22Rv1 (cell line): Measurements from ENCODE around the gene RITA1.

Experiments
- H3K27ac ChIP-seq: fragments of 450-650 bp; 2 replicates; pipeline ENCODE4 v1.5.1; 2017
- ZFX ChIP-seq: fragments of 450-650 bp; IDR thresholded peaks from 2 replicates; pipeline ENCODE4 v1.6.1; 2017; ENCODE audit warnings: antibody characterized with exemption, borderline replicate concordance
- TF ChIP-seq, protein P1 (sequence below): fragments of 450-650 bp; IDR thresholded peaks from 2 replicates; pipeline ENCODE4 v1.5.1; 2017; ENCODE audit warnings: mild to moderate bottlenecking

RITA1 gene

DNA sequence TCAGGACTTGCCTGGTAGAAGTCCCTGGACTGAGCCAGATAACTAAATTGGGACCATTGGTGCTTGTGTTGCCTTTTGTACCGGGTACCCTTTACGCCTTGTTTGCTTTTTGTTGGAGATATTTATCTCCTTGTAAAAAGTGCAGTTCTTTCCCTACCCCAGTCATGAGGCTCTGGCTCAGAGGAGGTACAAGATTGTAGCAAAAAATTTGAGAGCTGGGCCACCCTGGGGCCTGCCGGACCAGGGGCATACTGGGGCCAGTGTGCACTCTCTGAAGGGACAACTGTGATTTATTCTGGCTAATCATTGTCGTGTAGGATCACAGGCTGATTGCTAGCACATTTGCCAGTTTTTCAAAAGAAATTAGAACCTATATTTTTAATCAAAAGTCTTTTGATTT, 49.0 kb downstream of the RITA1 start:
- TF ChIP-seq, protein P1, sequence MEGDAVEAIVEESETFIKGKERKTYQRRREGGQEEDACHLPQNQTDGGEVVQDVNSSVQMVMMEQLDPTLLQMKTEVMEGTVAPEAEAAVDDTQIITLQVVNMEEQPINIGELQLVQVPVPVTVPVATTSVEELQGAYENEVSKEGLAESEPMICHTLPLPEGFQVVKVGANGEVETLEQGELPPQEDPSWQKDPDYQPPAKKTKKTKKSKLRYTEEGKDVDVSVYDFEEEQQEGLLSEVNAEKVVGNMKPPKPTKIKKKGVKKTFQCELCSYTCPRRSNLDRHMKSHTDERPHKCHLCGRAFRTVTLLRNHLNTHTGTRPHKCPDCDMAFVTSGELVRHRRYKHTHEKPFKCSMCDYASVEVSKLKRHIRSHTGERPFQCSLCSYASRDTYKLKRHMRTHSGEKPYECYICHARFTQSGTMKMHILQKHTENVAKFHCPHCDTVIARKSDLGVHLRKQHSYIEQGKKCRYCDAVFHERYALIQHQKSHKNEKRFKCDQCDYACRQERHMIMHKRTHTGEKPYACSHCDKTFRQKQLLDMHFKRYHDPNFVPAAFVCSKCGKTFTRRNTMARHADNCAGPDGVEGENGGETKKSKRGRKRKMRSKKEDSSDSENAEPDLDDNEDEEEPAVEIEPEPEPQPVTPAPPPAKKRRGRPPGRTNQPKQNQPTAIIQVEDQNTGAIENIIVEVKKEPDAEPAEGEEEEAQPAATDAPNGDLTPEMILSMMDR, result no peak
- TF ChIP-seq ZFX, result no peak
- H3K27ac ChIP-seq, result peak overlapping the region; percentile 32

DNA sequence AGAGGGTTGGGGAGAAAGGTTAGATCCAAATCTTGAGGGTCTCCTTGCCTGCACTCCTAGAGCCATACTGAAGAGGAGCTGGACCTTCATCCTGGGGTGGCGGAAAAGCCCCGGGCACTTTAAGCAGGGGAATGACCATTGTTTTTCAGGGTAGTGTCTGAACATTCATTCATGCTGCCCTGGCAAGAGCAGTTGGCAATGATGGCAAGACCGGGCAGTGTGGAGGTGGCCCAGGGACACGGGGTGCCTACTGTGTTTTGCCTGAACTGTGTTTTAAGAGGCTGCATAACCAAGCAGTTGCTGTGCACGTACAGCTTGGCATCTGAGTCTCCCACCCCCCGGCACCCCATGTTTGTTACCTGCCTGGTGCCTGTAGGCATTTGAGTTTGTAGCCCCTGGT, 50.5 kb downstream of the RITA1 start:
- TF ChIP-seq ZFX, result no peak
- TF ChIP-seq, protein P1, result no peak
- 0 out of 2 replicates have a peak overlapping the region, but pooled peaks have one; percentile 6 for H3K27ac ChIP-seq

DNA sequence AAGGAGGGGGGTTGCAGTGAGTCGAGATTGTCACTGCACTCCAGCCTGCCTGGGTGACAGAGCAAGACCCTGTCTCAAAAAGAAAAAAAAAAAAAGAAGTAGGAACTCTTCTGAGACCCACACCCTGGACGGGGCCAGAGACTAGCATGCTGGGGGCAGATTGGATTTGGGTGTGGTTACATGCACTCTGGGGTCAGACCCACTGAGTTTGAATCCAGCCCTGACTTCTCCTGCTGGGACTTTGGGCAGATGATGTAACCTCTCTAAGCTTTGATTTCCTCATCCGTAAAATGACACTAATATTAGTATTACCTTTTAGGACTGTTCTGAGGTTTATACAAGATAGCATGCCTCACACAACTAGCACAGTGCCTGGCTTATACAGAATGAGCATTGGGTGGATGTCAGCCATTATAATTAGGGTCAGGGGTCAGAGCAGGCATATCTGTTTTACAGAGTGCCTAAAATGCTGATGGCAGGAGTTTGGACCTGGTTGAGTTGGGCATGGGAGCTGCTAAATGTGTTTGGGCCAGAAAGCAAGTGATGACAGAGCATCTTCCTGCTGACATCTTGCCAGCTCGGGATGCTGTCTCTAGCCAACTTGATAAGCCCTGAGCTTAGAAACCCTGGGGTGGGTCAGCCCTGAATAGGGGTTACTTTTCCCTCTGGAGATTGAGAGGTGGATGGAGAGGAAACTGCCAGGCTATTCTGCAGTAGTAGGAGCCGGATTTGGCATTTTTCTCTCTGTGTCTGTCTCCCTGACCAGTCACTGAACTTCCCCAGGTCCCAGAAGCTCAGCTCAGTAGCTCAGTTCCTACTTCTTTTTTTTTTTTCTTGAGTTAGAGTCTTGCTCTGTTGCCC, 51.2 kb downstream of the RITA1 start:
- TF ChIP-seq, protein P1, result no peak
- no peak for TF ChIP-seq ZFX
- H3K27ac ChIP-seq, result peak overlapping the region; percentile 6; the same call in 1 of the 2 replicates

DNA sequence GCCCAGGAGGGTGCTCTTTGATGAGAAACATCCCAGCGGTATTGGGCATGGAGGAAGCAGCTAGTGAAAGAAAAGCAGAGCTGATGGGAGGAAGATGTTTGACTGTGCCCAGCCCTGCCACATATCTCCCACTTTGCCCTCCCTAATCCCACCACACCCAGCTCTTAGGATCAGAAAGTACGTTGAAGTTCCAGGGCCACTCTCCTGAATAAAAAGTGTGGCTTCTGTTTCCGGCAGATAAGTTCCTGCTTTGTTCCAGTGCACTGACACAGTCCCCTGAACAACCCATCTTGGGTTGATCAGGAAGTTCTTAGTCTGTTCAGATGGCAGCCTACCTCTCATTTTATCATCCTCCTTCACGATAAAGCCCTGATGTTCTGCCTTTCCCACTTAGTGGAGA, 52.2 kb downstream of the RITA1 start:
- H3K27ac ChIP-seq, result peak overlapping the region; percentile 99
- TF ChIP-seq, protein P1, result no peak
- TF ChIP-seq ZFX, result no peak

DNA sequence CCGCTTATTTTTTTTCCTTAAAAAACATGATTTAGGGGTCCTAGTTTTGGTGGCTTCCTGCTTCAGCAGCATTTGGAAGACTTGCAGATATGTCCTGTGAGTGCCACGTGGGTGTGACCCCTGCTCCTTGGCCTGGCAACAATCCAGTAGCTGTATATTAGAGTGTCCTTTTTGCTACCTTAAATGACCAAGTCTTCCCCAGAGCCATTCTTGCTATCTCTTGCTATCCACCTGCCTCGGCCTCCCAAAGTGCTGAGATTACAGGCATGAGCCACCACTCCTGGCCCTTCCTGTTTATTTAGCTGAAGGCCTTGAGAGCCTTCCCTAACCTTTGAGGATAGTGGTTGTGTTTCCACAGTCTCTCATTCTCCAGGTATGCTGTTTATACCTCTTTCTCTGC, 52.8 kb downstream of the RITA1 start:
- H3K27ac ChIP-seq, result peak overlapping the region; percentile 99
- TF ChIP-seq ZFX, result no peak

DNA sequence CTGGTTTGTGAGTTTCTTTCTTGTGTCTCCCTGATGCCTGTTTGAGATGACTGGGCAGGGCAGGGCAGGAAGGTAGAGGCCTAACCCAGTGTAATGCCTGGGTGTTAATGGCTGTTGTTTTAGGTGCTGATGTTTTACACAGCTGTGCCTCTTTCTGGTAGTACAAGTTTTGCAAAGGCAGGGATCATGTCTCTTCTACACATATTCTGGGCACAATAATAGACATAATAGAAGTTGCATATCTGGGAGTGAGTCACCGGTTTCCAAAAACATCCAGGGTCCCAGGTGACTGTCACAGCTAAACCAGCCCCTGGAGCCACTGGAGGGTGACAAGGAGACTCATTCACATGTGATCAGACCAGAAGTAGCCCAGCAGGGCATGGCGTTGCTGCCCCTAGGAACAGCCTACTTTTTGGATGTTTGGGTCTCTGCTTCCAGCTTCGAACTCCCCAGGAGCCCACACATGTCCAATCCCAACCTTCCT, 53.8 kb downstream of the RITA1 start:
- peak overlapping the region; percentile 99 for H3K27ac ChIP-seq
- TF ChIP-seq, protein P1, result no peak
- TF ChIP-seq ZFX, result no peak

DNA sequence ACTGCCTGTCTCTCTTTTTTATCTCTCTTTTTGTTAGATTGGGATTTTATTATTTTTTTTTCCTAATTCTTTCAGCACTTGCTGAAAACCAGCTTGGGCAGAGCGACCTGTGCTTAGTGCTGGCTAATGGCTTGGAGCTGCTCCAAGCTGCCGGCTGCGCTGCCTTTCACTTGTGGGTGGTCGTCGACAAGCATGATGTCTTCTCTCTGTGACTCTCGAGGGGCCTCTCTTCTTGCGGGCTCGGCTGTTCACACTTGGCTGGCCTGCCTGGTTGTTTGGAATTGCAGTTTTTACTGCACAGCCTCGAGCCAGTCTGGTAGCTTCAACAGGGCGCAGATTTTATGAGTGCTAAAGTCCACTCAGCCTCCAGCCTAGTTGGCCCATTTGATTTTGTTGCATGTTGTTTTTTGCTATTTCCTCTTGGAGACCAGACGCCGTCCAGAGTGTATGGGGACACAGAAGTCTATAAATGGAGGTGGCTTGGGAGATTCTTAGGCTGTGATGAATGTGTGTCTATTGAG, 54.4 kb downstream of the RITA1 start:
- H3K27ac ChIP-seq, result peak overlapping the region; percentile 99
- TF ChIP-seq ZFX, result no peak
- TF ChIP-seq, protein P1, result no peak
